ENCODE results near the gene PPP2R5D. TPM values are rescaled to one million over a fixed set of nuclear protein-coding genes. Genes with fewer than 3 reads are reported as not detected.

The PPP2R5D gene
- total RNA-seq, 1 donor from 2014 or later: 33.4 TPM

Other genes starting within 250 kb of the PPP2R5D start
- 55.2 and 57.0 TPM in 2 replicates for gene TBCC, start 238.5 kb upstream of the PPP2R5D start, total RNA-seq
- gene BICRAL, start 202.5 kb upstream of the PPP2R5D start, total RNA-seq: 5.2 and 7.1 TPM in 2 replicates
- gene RPL7L1, start 105.0 kb upstream of the PPP2R5D start, total RNA-seq: 107 and 113 TPM in 2 replicates
- gene PTCRA, start 68.5 kb upstream of the PPP2R5D start, total RNA-seq: not detected in 2 replicates
- gene CNPY3, start 55.1 kb upstream of the PPP2R5D start, total RNA-seq: 56.5 and 57.8 TPM in 2 replicates
- not detected in 2 replicates for gene GNMT, start 23.8 kb upstream of the PPP2R5D start, total RNA-seq
- gene PEX6, start 5.4 kb upstream of the PPP2R5D start, total RNA-seq: 40.7 and 45.0 TPM in 2 replicates
- gene MEA1, start 29.4 kb downstream of the PPP2R5D start, total RNA-seq: 54.2 and 65.2 TPM in 2 replicates
- gene KLHDC3, start 29.7 kb downstream of the PPP2R5D start, total RNA-seq: 67.4 and 70.3 TPM in 2 replicates
- gene RRP36, start 37.1 kb downstream of the PPP2R5D start, total RNA-seq: 125 and 126 TPM in 2 replicates
- 28.1 and 32.3 TPM in 2 replicates for gene CUL7, start 69.3 kb downstream of the PPP2R5D start, total RNA-seq
- 38.6 and 43.7 TPM in 2 replicates for gene MRPL2, start 74.9 kb downstream of the PPP2R5D start, total RNA-seq
- 18.1 and 21.6 TPM in 2 replicates for gene KLC4, start 75.1 kb downstream of the PPP2R5D start, total RNA-seq
- 169 and 170 TPM in 2 replicates for gene PTK7, start 91.7 kb downstream of the PPP2R5D start, total RNA-seq
- 35.5 and 40.1 TPM in 2 replicates for gene SRF, start 186.7 kb downstream of the PPP2R5D start, total RNA-seq
- gene CUL9, start 197.6 kb downstream of the PPP2R5D start, total RNA-seq: 32.8 and 41.1 TPM in 2 replicates
- gene DNPH1, start 244.9 kb downstream of the PPP2R5D start, total RNA-seq: 239 and 284 TPM in 2 replicates